Embryonic facial prominence (tissue), 1 donor: ENCODE measurements around the gene CEMIP2.
"Not testable (repeated sequence)": the region's sequence is repeated elsewhere in the genome, so short reads cannot be mapped to it uniquely, and the experiment has no call there.

Experiments
- DNase-seq: peaks from one replicate; pipeline ENCODE4 v3.0.0-alpha.2; 2016; ENCODE audit errors: extremely low spot score

The CEMIP2 gene

GRCh38 chr9:71716138-71716909 is 52.0 kb downstream of the CEMIP2 start:
- DNase-seq, result no peak

DNA sequence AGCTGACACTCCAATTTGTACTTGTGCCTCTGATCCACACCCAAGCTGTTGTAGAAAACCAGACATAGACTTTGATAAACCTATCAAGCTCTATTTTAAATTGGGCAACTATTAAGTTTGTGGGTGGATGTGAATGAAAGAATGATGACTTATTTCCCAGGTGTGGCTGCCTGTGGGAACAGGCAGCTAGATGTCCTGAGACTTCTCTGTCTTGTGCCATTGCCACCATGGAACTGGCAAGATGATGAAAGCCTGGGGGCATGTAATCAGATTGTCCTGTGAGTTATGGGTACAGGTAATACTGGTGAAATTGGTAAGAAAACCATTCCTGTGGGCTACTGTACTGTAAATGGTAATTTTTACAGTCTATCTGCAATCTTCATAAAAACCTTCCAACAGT is 57.5 kb downstream of the CEMIP2 start:
- no peak for DNase-seq

GRCh38 chr9:71710201-71710600 is 58.1 kb downstream of the CEMIP2 start:
- no peak for DNase-seq

- no peak for DNase-seq
Measured at GRCh38 chr9:71709384-71709783, 58.9 kb downstream of the CEMIP2 start.

GRCh38 chr9:71706176-71706575 is 62.1 kb downstream of the CEMIP2 start:
- DNase-seq, result no peak

- peak; percentile 22 for DNase-seq
Measured at GRCh38 chr9:71704796-71705195, 63.5 kb downstream of the CEMIP2 start.

DNA sequence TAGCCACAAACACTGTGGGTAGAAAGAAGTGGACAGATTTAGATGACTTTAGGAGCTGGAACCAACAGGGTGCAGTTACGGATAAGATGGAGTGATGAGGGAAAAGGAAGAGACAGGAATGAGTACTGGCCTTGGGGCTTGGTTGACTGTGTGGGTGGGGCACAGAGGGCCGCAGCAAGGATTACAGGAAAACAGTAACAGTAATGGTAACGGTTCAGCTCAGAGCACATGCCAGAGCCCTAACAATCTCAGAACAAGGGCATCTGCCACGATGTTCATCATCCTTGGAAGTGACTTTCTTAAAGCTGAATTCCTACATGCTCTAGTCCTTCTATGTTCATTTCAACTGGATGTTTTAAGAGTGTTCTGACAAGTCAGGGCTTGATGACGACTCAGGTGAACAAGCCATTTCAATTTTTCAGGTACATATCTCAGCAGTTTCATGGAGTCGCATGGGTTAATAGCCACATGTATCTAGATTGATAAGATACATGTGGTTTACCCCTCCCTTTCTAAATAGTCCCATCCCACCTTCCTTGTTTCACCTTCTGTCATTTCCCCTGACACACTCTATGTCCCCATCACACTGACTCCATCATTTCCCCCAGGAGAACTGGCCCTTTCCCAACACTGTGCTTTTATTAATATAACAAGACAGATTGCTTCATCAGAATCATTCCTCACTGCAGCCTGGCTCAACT is 65.0 kb downstream of the CEMIP2 start:
- DNase-seq, result no peak

- DNase-seq, result no peak
Measured at GRCh38 chr9:71697882-71698281, 70.4 kb downstream of the CEMIP2 start.

DNA sequence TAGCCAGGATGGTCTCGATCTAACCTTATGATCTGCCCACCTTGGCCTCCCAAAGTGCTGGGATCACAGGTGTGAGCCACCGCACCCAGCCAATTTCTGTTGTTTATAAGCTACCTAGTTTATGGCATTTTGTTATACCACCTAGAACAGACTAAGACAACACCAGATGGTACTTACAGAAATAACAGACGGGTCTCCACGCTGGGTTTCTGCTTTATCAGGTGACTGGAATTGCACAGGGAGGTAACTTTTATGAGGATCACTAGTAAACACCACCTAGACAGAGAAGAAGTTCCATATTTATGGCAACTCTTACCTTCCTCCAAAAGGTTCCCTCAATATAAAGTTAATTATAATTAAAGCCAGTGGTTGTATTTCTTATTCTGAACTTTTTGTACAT is 74.0 kb downstream of the CEMIP2 start:
- DNase-seq, result no peak

GRCh38 chr9:71693607-71694006 is 74.7 kb downstream of the CEMIP2 start:
- no peak for DNase-seq

- no peak for DNase-seq
Measured at GRCh38 chr9:71692337-71692736, 76.0 kb downstream of the CEMIP2 start.

DNA sequence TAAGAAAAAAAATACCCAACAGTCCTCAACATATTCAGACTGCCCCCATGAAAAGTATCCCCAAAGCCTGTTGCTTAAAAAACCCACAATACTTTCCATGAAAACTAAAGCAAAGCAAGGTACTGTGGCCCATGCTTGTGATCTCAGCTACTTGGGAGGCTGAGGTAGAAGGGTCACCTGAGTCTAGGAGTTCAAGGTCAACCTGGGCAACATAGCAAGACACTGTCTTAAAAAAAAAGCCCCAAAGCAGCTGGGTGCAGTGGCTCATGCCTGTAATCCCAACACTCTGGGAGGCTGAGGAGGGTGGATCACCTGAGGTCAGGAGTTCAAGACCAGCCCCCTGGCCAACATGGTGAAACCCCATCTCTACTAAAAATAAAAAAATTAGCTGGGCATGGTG is 76.7 kb downstream of the CEMIP2 start:
- DNase-seq, result not testable (repeated sequence)

- DNase-seq, result no peak
Measured at GRCh38 chr9:71690689-71691435, 77.5 kb downstream of the CEMIP2 start.

DNA sequence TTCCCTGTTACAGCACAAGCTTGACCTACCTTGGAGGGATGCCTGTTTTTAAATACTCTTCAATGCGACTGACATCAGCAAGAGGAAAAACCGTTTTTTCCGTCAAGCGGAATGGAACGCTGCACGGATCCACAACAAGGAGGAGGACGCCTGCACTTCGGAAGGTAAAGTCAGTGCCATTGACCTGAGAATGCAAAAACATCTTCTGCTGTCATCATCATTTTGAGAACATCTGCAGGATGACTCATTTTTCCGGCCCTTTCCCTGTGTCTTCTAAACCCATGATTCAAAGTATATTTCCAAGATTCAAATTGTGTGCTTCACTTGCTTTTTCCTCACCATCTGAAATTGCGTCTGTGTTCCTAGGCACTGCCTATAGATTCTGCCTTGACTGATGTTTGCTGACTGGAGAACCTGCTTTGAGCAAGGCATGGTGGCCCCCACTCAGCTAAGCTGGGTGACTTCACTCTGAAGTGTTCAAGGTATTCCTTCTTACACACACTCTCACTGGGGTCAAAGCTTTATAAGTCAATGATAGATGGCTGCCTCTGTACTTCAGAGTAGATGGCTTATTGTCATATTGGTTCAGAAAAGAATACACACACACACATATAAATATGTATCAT is 78.1 kb downstream of the CEMIP2 start:
- DNase-seq, result no peak

GRCh38 chr9:71687676-71688075 is 80.6 kb downstream of the CEMIP2 start:
- no peak for DNase-seq

DNA sequence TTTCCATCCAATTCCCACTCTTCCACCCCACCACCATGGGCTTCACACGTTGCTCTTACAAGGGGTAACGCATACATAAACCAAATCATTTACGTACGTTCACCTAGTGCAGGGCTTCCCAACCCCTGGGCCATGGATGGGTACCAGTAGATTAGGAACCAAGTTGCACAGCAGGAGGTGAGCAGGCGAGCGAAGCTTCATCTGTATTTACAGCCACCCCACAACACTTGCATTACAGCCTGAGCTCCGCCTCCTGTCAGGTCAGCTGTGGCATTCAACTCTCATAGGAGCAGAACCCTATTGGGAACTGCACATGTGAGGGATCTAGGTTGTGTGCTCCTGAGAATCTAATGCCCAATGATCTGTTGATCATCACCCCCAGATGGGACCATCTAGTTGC is 82.3 kb downstream of the CEMIP2 start:
- no peak for DNase-seq

GRCh38 chr9:71685394-71685793 is 82.9 kb downstream of the CEMIP2 start:
- DNase-seq, result no peak

GRCh38 chr9:71684566-71684965 is 83.7 kb downstream of the CEMIP2 start:
- no peak for DNase-seq

GRCh38 chr9:71683598-71684235 is 84.6 kb downstream of the CEMIP2 start:
- DNase-seq, result no peak

- DNase-seq, result no peak
Measured at GRCh38 chr9:71681708-71682272, 86.5 kb downstream of the CEMIP2 start.

DNA sequence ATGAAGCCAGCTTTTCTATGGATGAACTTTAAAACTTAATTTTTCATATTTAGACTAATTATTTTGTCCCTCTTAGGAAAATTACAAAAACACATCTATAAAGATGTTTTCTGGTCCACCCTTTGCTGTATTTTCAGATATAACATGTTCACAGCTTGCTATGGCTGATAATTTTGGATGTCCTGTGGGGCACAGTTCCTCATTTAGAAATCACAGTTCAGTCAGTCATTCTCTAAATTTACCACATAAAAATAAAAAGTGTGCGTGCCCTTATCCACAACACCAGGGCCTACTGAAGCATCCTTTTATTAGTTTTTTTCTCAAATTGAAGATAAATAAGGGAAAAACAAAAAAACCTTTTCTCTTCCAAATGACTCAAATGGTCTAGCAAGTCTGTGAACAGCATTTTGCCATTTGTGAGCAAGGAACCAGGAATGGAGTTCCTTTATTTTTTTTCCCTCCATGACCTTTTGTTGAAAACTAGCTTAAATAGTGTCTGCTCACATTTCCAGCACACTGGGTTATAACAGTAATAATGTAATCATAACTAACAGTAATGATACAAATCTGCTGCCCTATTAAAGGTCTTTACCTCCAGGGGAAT is 87.1 kb downstream of the CEMIP2 start:
- DNase-seq, result no peak
